ENCODE measurements around the gene RAB26.

GRCh38 chr16:2177561-2177960 lies 29.1 kb downstream of the RAB26 start:
- TF ChIP-seq EZH2 (IDR thresholded peaks at IDR 0.05; ENCODE audit: low read length, missing control alignments) = no peak
- TF ChIP-seq, protein P1, sequence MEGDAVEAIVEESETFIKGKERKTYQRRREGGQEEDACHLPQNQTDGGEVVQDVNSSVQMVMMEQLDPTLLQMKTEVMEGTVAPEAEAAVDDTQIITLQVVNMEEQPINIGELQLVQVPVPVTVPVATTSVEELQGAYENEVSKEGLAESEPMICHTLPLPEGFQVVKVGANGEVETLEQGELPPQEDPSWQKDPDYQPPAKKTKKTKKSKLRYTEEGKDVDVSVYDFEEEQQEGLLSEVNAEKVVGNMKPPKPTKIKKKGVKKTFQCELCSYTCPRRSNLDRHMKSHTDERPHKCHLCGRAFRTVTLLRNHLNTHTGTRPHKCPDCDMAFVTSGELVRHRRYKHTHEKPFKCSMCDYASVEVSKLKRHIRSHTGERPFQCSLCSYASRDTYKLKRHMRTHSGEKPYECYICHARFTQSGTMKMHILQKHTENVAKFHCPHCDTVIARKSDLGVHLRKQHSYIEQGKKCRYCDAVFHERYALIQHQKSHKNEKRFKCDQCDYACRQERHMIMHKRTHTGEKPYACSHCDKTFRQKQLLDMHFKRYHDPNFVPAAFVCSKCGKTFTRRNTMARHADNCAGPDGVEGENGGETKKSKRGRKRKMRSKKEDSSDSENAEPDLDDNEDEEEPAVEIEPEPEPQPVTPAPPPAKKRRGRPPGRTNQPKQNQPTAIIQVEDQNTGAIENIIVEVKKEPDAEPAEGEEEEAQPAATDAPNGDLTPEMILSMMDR (conservative IDR thresholded peaks at IDR 0.05 in 1 of 2, IDR thresholded peaks at IDR 0.05 in 1 of 2; ENCODE audit: low read depth in 1 of 2, low read length in 2 of 2) = no peak
